Measurements from ENCODE around the gene TAS2R50. TPM values are rescaled to one million over a fixed set of nuclear protein-coding genes. Genes with fewer than 3 reads are reported as not detected.

Gene TAS2R50
- total RNA-seq, 4 donors from 2014 or later: 0.30 to 0.42 TPM; not detected in 2

DNA sequence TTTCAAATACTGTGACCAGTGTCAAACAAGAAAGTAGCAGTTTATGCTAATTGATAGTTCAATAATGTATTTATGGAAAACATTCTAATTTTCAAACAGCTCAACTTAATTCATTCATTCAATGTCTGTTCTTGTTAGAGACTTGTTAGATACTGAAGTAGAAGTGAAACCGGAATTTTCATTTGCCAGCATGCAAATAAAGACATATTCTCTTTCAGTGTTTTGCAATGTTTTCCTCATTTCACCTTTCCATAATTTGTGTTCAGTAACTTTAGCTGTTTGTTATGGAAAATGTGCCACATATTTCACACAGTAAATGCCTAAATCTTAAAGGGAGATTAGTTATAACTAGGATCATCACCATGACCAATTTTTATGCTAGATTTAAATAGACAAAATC lies 21.2 kb downstream of the TAS2R50 start:
- 70% methylated on average over 1 of the region's 1 CpG for WGBS, 2 donors
- DNase-seq (ENCODE audit: low spot score in 2 of 2): no peak

DNA sequence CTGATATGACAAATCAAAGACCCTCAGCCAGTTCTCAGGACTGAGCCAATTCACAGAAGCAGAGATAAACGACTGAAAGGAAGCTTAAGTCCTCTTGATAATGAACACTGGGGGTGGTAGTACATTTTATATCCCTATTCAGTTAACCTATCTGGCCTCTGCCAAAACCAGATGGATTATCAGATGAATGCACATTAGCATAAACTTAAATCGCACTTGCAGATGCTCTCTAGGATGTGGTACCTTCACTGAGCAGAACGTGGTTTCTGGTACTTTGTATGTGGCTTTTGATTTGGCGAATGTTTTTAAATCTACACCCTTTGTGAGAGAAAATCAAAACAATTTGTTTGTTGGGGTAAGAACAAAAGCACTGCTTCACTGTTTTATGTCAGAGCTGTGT lies 26.5 kb downstream of the TAS2R50 start:
- intact Hi-C loops (cut with DNase I; ENCODE audit: low total_unique reads): no loop called here
- WGBS, 2 donors: 69 to 70% methylated on average over 4 of the region's 4 CpGs
- no peak for DNase-seq (ENCODE audit: low spot score in 2 of 2)
- TF ChIP-seq POLR2A (IDR thresholded peaks at IDR 0.05): no peak
- TF ChIP-seq, protein P1, sequence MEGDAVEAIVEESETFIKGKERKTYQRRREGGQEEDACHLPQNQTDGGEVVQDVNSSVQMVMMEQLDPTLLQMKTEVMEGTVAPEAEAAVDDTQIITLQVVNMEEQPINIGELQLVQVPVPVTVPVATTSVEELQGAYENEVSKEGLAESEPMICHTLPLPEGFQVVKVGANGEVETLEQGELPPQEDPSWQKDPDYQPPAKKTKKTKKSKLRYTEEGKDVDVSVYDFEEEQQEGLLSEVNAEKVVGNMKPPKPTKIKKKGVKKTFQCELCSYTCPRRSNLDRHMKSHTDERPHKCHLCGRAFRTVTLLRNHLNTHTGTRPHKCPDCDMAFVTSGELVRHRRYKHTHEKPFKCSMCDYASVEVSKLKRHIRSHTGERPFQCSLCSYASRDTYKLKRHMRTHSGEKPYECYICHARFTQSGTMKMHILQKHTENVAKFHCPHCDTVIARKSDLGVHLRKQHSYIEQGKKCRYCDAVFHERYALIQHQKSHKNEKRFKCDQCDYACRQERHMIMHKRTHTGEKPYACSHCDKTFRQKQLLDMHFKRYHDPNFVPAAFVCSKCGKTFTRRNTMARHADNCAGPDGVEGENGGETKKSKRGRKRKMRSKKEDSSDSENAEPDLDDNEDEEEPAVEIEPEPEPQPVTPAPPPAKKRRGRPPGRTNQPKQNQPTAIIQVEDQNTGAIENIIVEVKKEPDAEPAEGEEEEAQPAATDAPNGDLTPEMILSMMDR (IDR thresholded peaks at IDR 0.05): no peak
- H3K4me3 ChIP-seq (ENCODE audit: low read depth, poor library complexity, severe bottlenecking): no peak overlapping the region

More for the DNA sequence above, 21.2 kb downstream of the TAS2R50 start:
- H3K4me3 ChIP-seq (ENCODE audit: low read depth, poor library complexity, severe bottlenecking): no peak overlapping the region
- intact Hi-C loops (cut with DNase I; ENCODE audit: low total_unique reads): no loop called here
- TF ChIP-seq POLR2A (IDR thresholded peaks at IDR 0.05): no peak
- TF ChIP-seq, protein P1 (IDR thresholded peaks at IDR 0.05): no peak

DNA sequence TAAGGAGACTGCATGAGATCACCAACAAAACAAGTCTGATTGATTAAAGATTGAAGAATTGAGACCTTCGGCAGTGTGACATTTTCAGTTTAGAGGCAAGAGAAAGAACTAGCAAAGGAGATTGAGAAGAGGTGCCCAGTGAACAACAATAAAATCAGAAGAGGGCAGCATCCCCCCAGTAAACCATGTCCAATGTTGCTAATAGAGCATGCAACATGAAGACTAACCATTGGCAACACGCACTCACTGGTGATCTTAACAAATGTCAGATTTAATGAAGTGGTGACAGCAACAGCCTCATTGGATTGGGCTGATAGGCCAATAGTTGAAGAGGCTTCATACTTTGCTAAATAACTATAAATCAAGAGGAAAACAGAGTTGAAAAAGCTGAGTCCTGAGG lies 26.9 kb downstream of the TAS2R50 start:
- DNase-seq (ENCODE audit: low spot score in 2 of 2): no peak
- WGBS, 2 donors: 73 to 83% methylated on average over 2 of the region's 2 CpGs
- TF ChIP-seq POLR2A (IDR thresholded peaks at IDR 0.05): no peak
- TF ChIP-seq, protein P1 (IDR thresholded peaks at IDR 0.05): no peak
- intact Hi-C loops (cut with DNase I; ENCODE audit: low total_unique reads): no loop called here
- no peak overlapping the region for H3K4me3 ChIP-seq (ENCODE audit: low read depth, poor library complexity, severe bottlenecking)

DNA sequence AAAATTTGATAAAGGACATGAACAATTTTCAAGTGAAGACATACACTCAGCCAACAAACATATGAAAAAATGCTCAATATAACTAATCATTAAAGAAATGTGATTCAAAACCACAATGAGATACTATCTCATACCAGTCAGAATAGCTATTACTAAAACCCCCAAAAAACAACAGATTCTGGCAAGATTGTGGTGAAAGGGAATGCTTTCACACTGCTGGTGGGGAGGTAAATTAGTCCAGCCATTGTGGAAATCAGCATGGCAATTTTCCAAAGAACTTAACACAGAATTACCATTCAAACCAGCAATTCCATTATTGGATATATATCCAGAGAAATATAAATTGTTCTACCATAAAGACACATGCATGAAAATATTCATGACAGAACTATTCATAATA lies 29.0 kb downstream of the TAS2R50 start:
- no peak for DNase-seq (ENCODE audit: low spot score in 2 of 2)
- intact Hi-C loops (cut with DNase I; ENCODE audit: low total_unique reads): no loop called here
- no peak for TF ChIP-seq POLR2A (IDR thresholded peaks at IDR 0.05)
- TF ChIP-seq, protein P1 (IDR thresholded peaks at IDR 0.05): no peak
- no peak overlapping the region for H3K4me3 ChIP-seq (ENCODE audit: low read depth, poor library complexity, severe bottlenecking)

DNA sequence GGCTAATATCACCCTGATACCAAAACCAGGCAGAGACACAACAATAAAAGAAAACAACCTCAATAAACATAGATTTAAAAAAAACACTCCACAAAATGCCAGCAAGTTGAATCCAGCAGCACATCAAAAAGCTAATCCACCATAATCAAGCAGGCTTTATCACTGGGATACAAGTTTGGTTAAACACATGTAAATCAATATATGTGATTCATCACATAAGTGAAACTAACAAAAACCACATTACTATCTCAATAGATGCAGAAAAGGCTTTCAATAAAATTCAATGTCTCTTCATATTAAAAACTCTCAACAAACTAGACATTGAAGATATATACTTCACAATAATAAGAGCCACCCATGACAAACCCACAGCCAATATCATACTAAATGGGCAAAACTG lies 30.6 kb downstream of the TAS2R50 start:
- intact Hi-C loops (cut with DNase I; ENCODE audit: low total_unique reads): no loop called here
- TF ChIP-seq, protein P1 (IDR thresholded peaks at IDR 0.05): no peak
- no peak for TF ChIP-seq POLR2A (IDR thresholded peaks at IDR 0.05)
- no peak for DNase-seq (ENCODE audit: low spot score in 2 of 2)
- H3K4me3 ChIP-seq (ENCODE audit: low read depth, poor library complexity, severe bottlenecking): no peak overlapping the region

DNA sequence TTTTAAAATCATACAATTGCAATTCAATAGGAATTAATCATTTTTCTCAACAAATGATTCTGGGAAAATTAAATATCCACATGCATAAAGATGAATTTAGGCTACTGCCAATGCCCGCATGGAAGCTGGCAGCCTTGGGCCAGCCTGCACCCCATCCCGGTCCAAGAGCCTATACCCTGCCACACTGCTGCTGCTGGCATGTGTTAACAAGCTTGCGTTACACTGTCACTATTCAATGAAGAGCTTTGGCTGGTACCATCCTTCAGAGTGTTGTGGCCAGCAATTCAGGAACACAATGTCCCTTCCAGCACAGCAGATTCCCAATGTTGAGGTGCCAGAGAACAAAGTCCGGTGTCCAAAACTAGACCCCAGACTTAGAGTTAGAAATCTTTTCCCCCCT lies 34.1 kb downstream of the TAS2R50 start:
- H3K4me3 ChIP-seq (ENCODE audit: low read depth, poor library complexity, severe bottlenecking): no peak overlapping the region
- no peak for DNase-seq (ENCODE audit: low spot score in 2 of 2)
- intact Hi-C loops (cut with DNase I; ENCODE audit: low total_unique reads): no loop called here
- TF ChIP-seq, protein P1 (IDR thresholded peaks at IDR 0.05): no peak
- TF ChIP-seq POLR2A (IDR thresholded peaks at IDR 0.05): no peak
- 81 to 89% methylated on average over 4 of the region's 4 CpGs for WGBS, 2 donors
